Thyroid gland (tissue), 4 donors: ENCODE measurements around the gene SH3TC1.

ENCODE experiments used
- CTCF ChIP-seq, 6 experiments: fragments of 200-600 bp in 3 of 6; fragments of 450-650 bp in 3 of 6; sonication (generic) in 3 of 6; IDR thresholded peaks; one replicate each; pipeline ENCODE4 v1.5.1; 2016 to 2019; ENCODE audit warnings: antibody characterized with exemption in 6 of 6, mild to moderate bottlenecking in 2 of 6, inconsistent platforms in 1 of 6, moderate library complexity in 1 of 6
- POLR2A ChIP-seq, 2 donors: fragments of 450-650 bp; IDR thresholded peaks; one replicate each; pipeline ENCODE4 v1.6.1; 2017; ENCODE audit warnings: antibody characterized with exemption in 2 of 2, mild to moderate bottlenecking in 2 of 2, moderate library complexity in 1 of 2

- TF ChIP-seq CTCF (IDR thresholded peaks at IDR 0.05), result no peak
- TF ChIP-seq POLR2A (IDR thresholded peaks at IDR 0.05), result no peak
Measured at GRCh38 chr4:8169763-8170162, 29.3 kb upstream of the SH3TC1 start.
